ENCODE data around the gene KRCC1.

Gene KRCC1

DNA sequence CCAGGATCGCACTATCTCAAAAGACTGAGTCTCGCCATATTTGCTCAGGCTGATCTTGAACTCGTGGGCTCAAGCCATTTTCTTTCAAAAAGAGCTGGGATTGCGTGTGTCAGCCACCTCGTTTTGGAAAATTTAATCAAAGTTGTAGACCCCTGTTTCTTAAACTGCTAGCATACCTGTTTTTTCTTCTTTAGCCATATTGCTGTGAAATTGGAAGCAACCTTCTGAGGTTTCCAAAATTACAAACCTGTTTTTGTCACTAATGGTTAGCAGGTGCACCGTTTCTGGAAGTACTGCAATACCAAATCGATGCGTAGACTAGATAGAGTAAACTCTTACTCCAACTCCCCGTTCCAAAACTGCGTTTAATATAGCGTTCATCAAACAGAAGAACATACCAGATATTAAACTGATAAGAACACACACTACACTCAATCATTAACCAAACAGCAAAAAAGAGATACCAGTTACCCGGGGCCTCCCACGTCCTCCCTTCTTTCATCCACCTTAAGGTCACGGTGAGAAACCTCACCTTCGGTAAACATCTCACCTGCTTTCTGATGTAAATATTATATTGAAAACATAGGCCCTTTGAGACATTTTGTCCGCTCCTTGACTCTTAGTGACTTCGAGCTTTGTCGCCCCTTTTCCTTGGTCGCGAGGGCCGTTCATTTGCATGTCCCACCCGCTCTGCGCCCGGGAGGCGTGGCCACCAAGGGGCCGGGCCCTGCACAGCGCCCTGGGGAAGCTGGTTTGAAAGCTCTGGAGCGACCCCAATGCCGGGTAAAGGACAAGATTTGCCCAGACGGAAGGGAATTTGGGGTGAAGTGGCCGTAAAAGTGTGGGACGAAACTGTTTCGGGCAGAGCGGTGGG lies 39.3 kb downstream of the KRCC1 start, which contains the start of gene RNU2-63P:
TSS of gene RNU2-63P (minus strand) at position 462 of the 874 bp plus-strand sequence.
- H3K79me2 ChIP-seq: no peaks in the 10 kb centered on the region

DNA sequence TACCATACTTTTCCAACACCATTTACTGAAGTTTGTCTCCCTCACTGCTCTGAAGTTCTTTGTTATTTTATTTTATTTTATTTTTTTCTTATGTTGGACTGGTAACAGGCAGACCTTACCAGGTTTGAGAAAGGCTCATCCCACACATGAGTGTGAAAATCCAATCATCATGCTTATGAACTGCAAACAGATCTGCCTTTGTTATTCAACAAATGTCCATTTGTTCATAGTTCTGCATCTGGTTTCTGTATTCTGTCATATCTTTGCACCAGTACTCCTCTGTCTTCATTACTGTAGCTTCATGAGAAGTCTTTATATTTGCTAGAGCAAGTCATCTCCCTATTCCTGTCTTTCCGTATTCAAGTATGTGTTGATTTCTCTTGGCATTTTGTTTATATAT lies 44.6 kb downstream of the KRCC1 start:
- Histone ChIP-seq H3K27ac (no peak overlapping the region), H2AFZ (no peak overlapping the region), H3K4me3 (ENCODE audit: low read depth, low read length) (no peak overlapping the region), H3K27me3 (ENCODE audit: control insufficient read depth, insufficient read depth, low read length) (no peaks in the 10 kb centered on the region), H3K4me1 (no peaks in the 10 kb centered on the region), H3K9ac (no peak overlapping the region), H3K79me2 (no peaks in the 10 kb centered on the region), H3K9me3 (ENCODE audit: control insufficient read depth, low read length) (no peaks in the 10 kb centered on the region), H3K36me3 (ENCODE audit: control insufficient read depth, insufficient read depth, low read length) (no peaks in the 10 kb centered on the region), H3K4me2 (ENCODE audit: low read length) (no peak overlapping the region)
- TF ChIP-seq, protein P1, sequence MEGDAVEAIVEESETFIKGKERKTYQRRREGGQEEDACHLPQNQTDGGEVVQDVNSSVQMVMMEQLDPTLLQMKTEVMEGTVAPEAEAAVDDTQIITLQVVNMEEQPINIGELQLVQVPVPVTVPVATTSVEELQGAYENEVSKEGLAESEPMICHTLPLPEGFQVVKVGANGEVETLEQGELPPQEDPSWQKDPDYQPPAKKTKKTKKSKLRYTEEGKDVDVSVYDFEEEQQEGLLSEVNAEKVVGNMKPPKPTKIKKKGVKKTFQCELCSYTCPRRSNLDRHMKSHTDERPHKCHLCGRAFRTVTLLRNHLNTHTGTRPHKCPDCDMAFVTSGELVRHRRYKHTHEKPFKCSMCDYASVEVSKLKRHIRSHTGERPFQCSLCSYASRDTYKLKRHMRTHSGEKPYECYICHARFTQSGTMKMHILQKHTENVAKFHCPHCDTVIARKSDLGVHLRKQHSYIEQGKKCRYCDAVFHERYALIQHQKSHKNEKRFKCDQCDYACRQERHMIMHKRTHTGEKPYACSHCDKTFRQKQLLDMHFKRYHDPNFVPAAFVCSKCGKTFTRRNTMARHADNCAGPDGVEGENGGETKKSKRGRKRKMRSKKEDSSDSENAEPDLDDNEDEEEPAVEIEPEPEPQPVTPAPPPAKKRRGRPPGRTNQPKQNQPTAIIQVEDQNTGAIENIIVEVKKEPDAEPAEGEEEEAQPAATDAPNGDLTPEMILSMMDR (IDR thresholded peaks at IDR 0.05): no peak

More for the DNA sequence above, 39.3 kb downstream of the KRCC1 start, which contains the start of gene RNU2-63P:
- Histone ChIP-seq H3K4me2 (ENCODE audit: low read length) (peak within 1 kb of the TSS; percentile 82), H3K4me1 (no peaks in the 10 kb centered on the region), H3K36me3 (ENCODE audit: control insufficient read depth, insufficient read depth, low read length) (no peaks in the 10 kb centered on the region), H3K27me3 (ENCODE audit: control insufficient read depth, insufficient read depth, low read length) (no peaks in the 10 kb centered on the region), H3K9me3 (ENCODE audit: control insufficient read depth, low read length) (no peaks in the 10 kb centered on the region), H3K27ac (peak within 1 kb of the TSS; percentile 73), H3K9ac (no peak within 1 kb of the TSS), H2AFZ (peak within 1 kb of the TSS; percentile 93), H3K4me3 (ENCODE audit: low read depth, low read length) (peak within 1 kb of the TSS; percentile 73)
- TF ChIP-seq, protein P1 (IDR thresholded peaks at IDR 0.05): no peak

DNA sequence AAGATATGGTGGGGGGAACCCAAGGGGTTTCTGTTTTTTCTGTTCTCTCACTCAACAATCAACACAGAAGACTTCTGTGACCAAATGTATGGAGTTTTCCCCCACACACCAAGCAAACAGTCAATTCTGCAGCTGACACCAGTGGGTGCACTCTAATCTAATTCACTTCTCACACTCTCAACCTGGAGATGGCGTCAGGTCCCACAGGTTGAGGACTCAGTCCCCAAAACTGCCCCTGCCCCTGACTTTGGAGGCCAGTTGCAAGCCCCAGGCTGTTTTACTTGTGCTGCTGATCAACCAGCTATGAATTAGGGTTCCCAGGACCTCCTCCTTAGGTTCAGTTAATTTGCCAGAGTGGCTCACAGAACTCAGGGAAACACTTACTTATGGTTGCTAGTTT lies 45.4 kb downstream of the KRCC1 start:
- Histone ChIP-seq H3K9me3 (ENCODE audit: control insufficient read depth, low read length) (no peaks in the 10 kb centered on the region), H3K4me1 (no peaks in the 10 kb centered on the region), H3K79me2 (no peaks in the 10 kb centered on the region), H3K36me3 (ENCODE audit: control insufficient read depth, insufficient read depth, low read length) (no peaks in the 10 kb centered on the region), H2AFZ (no peak overlapping the region), H3K4me3 (ENCODE audit: low read depth, low read length) (no peak overlapping the region), H3K27me3 (ENCODE audit: control insufficient read depth, insufficient read depth, low read length) (no peaks in the 10 kb centered on the region), H3K27ac (no peak overlapping the region), H3K4me2 (ENCODE audit: low read length) (no peak overlapping the region), H3K9ac (no peak overlapping the region)
- TF ChIP-seq, protein P1 (IDR thresholded peaks at IDR 0.05): no peak

DNA sequence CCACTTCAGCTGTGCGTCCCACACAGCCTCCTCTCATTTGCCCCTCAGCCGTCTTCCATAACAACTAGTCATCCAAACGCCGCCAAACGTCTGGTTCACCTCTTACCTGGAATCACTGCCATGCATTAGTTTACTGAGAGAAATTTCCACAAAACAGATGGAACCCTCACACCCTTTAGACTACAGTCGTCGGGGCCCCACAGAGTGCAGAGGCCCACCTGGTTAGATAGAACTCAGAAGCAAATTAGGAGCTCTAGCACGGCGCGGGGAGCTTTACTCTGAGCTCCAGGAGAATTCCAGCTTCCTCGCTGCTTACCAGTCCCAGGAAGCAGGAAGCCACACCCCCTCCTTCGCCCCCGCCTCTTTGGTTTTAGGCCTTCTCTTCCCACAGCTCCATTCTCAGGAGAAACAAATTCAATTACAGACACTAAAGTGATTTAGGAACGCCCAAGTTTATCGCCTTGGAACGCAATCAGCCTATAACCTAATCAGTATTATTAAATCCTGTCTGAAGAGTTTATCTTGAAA lies 48.6 kb downstream of the KRCC1 start:
- H3K9ac ChIP-seq: no peak overlapping the region
- H3K4me3 ChIP-seq (ENCODE audit: low read depth, low read length): no peak overlapping the region
- TF ChIP-seq, protein P1 (IDR thresholded peaks at IDR 0.05): no peak
- H3K27ac ChIP-seq: no peak overlapping the region
- no peaks in the 10 kb centered on the region for H3K36me3 ChIP-seq (ENCODE audit: control insufficient read depth, insufficient read depth, low read length)
- H2AFZ ChIP-seq: no peak overlapping the region
- H3K9me3 ChIP-seq (ENCODE audit: control insufficient read depth, low read length): no peaks in the 10 kb centered on the region
- no peak overlapping the region for H3K4me2 ChIP-seq (ENCODE audit: low read length)
- no peaks in the 10 kb centered on the region for H3K79me2 ChIP-seq
- H3K27me3 ChIP-seq (ENCODE audit: control insufficient read depth, insufficient read depth, low read length): no peaks in the 10 kb centered on the region
- H3K4me1 ChIP-seq: no peaks in the 10 kb centered on the region
